ENCODE results near the gene AP2B1. TPM values are rescaled to one million over a fixed set of nuclear protein-coding genes. Genes with fewer than 3 reads are reported as not detected.

AP2B1 gene
- total RNA-seq, 1 donor from 2014 or later: 145 TPM

DNA sequence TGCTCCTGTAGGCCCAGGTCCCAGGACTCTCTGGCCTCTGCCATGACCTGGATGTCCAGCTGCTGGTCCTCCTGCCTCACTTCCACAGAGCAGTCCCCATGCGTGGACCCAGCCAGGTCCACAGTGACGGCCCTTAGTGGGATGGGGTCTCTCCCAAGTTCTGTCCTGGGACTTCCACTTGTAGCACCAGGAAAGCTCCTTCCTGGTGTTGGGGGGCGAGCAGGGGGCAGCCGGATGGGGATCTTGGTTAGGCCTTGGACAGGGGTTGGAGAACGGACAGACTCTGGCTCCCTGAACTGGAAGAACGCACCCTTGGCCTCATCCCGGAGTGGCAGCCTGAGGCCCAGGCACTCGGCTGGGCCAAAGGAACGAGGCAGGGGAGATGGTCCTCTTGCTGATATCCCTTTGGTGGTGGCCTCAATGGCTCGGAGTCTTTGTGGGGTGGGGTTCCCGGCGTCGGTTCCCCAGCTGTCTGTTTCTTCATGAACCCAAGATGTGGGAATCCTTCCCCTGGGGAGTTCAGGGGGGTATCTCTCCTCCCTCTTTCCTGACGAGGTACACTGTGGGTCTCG, 158.7 kb downstream of the AP2B1 start:
- H3K9me3 ChIP-seq: no peaks in the 10 kb centered on the region
- H3K27ac ChIP-seq: no peak overlapping the region
- peaks cover 58% of the 10 kb centered on the region for H3K27me3 ChIP-seq (ENCODE audit: low read depth)
- peaks cover 13% of the 10 kb centered on the region for H3K4me1 ChIP-seq
- no peaks in the 10 kb centered on the region for H3K36me3 ChIP-seq
- ATAC-seq (no peak), DNase-seq (no peak)
- H3K4me3 ChIP-seq: no peak overlapping the region
- TF ChIP-seq, protein P1, sequence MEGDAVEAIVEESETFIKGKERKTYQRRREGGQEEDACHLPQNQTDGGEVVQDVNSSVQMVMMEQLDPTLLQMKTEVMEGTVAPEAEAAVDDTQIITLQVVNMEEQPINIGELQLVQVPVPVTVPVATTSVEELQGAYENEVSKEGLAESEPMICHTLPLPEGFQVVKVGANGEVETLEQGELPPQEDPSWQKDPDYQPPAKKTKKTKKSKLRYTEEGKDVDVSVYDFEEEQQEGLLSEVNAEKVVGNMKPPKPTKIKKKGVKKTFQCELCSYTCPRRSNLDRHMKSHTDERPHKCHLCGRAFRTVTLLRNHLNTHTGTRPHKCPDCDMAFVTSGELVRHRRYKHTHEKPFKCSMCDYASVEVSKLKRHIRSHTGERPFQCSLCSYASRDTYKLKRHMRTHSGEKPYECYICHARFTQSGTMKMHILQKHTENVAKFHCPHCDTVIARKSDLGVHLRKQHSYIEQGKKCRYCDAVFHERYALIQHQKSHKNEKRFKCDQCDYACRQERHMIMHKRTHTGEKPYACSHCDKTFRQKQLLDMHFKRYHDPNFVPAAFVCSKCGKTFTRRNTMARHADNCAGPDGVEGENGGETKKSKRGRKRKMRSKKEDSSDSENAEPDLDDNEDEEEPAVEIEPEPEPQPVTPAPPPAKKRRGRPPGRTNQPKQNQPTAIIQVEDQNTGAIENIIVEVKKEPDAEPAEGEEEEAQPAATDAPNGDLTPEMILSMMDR (IDR thresholded peaks at IDR 0.05): no peak
- intact Hi-C loops (cut with DNase I): loop anchor here (10.0 kb wide), 1 partner anchor 131 kb away; no protein-coding TSS in a partner anchor

DNA sequence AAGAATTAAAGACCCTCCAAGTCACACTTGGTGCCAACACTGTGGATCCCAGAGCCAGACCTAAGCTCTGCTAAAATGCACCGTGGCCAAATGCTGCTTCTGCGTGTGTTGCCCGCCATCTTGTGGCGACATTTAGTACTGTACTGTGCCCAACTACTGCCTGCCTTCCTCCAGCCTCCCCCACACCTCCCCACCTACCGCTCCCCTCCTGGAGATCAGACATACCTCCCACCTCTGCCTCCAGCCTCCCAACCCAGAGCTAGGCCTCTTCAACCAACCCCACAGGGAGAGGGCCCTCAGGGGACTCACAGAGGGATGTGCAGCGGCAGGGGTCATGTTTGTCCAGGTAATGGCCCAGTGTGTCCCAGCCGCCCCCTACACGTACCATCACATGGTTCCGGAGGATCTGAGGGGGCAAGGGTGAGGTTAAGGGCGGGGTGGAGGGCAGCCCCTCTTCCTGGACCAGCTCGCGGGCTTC, 160.5 kb downstream of the AP2B1 start:
- Histone ChIP-seq H3K9me3 (no peaks in the 10 kb centered on the region), H3K4me1 (peaks cover 6% of the 10 kb centered on the region), H3K4me3 (no peak overlapping the region), H3K27me3 (ENCODE audit: low read depth) (peaks cover 42% of the 10 kb centered on the region), H3K27ac (no peak overlapping the region), H3K36me3 (no peaks in the 10 kb centered on the region)
- TF ChIP-seq, protein P1 (IDR thresholded peaks at IDR 0.05): peak; percentile 88
- ATAC-seq: peak; percentile 83 to 88
- intact Hi-C loops (cut with DNase I): loop anchor here (10.0 kb wide), 1 partner anchor 133 kb away; no protein-coding TSS in a partner anchor
- DNase-seq: peak; percentile 72

- H3K27me3 ChIP-seq (ENCODE audit: low read depth): peaks cover 36% of the 10 kb centered on the region
- TF ChIP-seq, protein P1 (IDR thresholded peaks at IDR 0.05): no peak
Measured at GRCh38 chr17:35748341-35748841, 161.3 kb downstream of the AP2B1 start.

DNA sequence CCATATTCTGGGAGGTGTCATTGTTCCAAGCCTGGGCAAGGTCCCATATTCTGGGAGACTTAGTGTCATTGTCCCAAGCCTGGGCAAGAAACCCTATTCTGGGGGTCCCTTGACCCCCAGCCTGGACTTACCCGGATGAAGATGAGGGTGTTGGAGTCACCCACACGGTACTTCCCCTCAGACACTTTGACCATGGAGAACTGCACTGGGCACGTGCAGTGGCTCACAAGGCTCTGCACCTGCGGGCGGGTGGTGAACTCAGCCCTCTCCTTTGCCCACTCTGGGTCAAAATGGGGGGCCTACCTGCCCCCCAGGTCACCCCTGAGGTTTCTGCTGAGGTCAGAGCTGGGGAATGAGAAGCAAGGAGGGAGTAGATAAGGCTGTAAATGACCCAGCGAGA, 161.9 kb downstream of the AP2B1 start:
- intact Hi-C loops (cut with DNase I): loop anchor here (10.0 kb wide), 1 partner anchor 134 kb away; no protein-coding TSS in a partner anchor
- H3K36me3 ChIP-seq: no peaks in the 10 kb centered on the region

More at GRCh38 chr17:35748341-35748841, 161.3 kb downstream of the AP2B1 start:
- ATAC-seq (peak; percentile 41 to 50), DNase-seq (no peak)
- H3K4me1 ChIP-seq: peaks cover 6% of the 10 kb centered on the region
- H3K4me3 ChIP-seq: no peak overlapping the region
- H3K36me3 ChIP-seq: no peaks in the 10 kb centered on the region
- intact Hi-C loops (cut with DNase I): loop anchor here (10.0 kb wide), 1 partner anchor 134 kb away; no protein-coding TSS in a partner anchor
- H3K9me3 ChIP-seq: no peaks in the 10 kb centered on the region
- no peak overlapping the region for H3K27ac ChIP-seq

GRCh38 chr17:35749560-35750412, 162.7 kb downstream of the AP2B1 start:
- intact Hi-C loops (cut with DNase I): loop anchor here (10.0 kb wide), 1 partner anchor 135 kb away; no protein-coding TSS in a partner anchor
- H3K27me3 ChIP-seq (ENCODE audit: low read depth): peaks cover 36% of the 10 kb centered on the region
- TF ChIP-seq, protein P1 (IDR thresholded peaks at IDR 0.05): no peak
- no peak overlapping the region for H3K27ac ChIP-seq
- H3K4me1 ChIP-seq: peaks cover 6% of the 10 kb centered on the region
- no peaks in the 10 kb centered on the region for H3K36me3 ChIP-seq
- H3K4me3 ChIP-seq: no peak overlapping the region
- H3K9me3 ChIP-seq: no peaks in the 10 kb centered on the region
- DNase-seq (no peak), ATAC-seq (no peak)

More for the DNA sequence above, 161.9 kb downstream of the AP2B1 start:
- Histone ChIP-seq H3K4me3 (no peak overlapping the region), H3K27ac (no peak overlapping the region), H3K4me1 (peaks cover 6% of the 10 kb centered on the region), H3K27me3 (ENCODE audit: low read depth) (peaks cover 36% of the 10 kb centered on the region), H3K9me3 (no peaks in the 10 kb centered on the region)
- TF ChIP-seq, protein P1 (IDR thresholded peaks at IDR 0.05): no peak
- DNase-seq (no peak), ATAC-seq (no peak)

All from lower lobe of right lung (tissue), 2 donors.